Ishikawa (cell line): ENCODE data around the gene MIER3.

Experiments
- CEBPB ChIP-seq: IDR thresholded peaks from 2 replicates; pipeline ENCODE4 v1.6.1; 2012
- FOXM1 ChIP-seq: IDR thresholded peaks from 2 replicates; pipeline ENCODE4 v1.6.1; 2012; ENCODE audit warnings: low read depth, borderline replicate concordance
- MAX ChIP-seq: IDR thresholded peaks from 2 replicates; pipeline ENCODE4 v1.6.1; 2012
- NFIC ChIP-seq: IDR thresholded peaks from 2 replicates; pipeline ENCODE4 v1.6.1; 2012
- TCF12 ChIP-seq: IDR thresholded peaks from 2 replicates; pipeline ENCODE4 v1.6.1; 2012; ENCODE audit warnings: low read depth
- YY1 ChIP-seq: IDR thresholded peaks from 2 replicates; pipeline ENCODE4 v1.6.1; 2012; ENCODE audit warnings: low read depth

GRCh38 chr5:56983593-56984361, 31.9 kb upstream of the MIER3 start:
- TF ChIP-seq YY1 = no peak
- TF ChIP-seq FOXM1 = no peak
- no peak for TF ChIP-seq MAX
- TF ChIP-seq CEBPB = no peak
- TF ChIP-seq NFIC = no peak
- TF ChIP-seq TCF12 = no peak
